GM13976 (cell line): ENCODE results near the gene GRWD1.

Source experiments
- DNase-seq: peaks from one replicate; pipeline ENCODE4 v3.0.0; 2012; ENCODE audit warnings: low spot score
- CTCF ChIP-seq: IDR thresholded peaks from 2 replicates; pipeline ENCODE4 v1.5.1; 2012; ENCODE audit warnings: borderline replicate concordance, mild to moderate bottlenecking; ENCODE audit not compliant: insufficient read depth; ENCODE audit errors: extremely low read depth, missing control alignments, control extremely low read depth
- in situ Hi-C: fragments of 300-500 bp; cut with MboI; formaldehyde crosslinking; loops from one replicate; pipeline ENCODE4 v1.12.0; 2022; ENCODE audit warnings: low sequenced_read_pairs, mixed read lengths, inconsistent platforms; ENCODE audit not compliant: unreplicated experiment

The GRWD1 gene

GRCh38 chr19:48446579-48446978, 796 bp downstream of the GRWD1 start:
- in situ Hi-C loops = no loop called here
- no peak for TF ChIP-seq CTCF
- no peak for DNase-seq

GRCh38 chr19:48448563-48448962, 2.8 kb downstream of the GRWD1 start:
- TF ChIP-seq CTCF = no peak
- in situ Hi-C loops = no loop called here
- no peak for DNase-seq

- in situ Hi-C loops = no loop called here
- no peak for TF ChIP-seq CTCF
- DNase-seq = no peak
Observed at GRCh38 chr19:48450441-48450840, 4.7 kb downstream of the GRWD1 start.

DNA sequence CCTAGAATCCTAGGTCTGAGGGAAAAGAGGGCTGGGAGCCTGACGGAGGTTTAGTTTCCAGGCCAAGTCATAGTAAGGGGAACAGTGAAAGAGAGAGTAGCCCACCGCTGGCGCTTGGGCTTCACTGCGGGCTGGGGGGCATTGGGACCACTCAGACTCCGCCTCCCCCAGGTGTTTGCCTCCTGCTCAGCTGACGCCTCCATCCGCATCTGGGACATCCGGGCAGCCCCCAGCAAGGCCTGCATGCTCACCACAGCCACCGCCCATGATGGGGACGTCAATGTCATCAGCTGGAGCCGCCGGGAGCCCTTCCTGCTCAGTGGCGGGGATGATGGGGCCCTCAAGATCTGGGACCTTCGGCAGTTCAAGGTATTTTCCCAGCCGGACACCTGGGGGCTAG, 5.1 kb downstream of the GRWD1 start:
- DNase-seq = no peak
- in situ Hi-C loops = no loop called here
- TF ChIP-seq CTCF = no peak

DNA sequence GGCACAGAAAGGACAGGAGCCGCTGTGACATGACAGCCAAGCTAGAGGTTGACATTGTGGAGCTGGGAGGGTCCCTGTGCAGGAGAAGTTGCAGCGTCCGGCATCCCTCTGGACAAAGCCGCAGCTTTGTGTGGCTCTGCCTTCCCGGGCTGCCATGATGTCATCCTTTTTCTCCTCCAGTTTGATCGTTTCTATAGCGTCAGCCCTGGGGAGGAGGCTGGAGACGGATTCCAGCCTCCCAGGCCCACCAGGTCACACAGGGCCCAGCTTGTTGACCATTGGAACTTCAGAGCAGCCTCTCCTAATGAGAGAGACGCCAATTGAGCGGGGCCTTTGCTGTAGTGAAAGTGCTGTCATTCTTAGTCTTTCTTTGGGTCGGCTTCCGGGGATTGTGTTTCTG, 5.8 kb downstream of the GRWD1 start:
- no peak for TF ChIP-seq CTCF
- in situ Hi-C loops = no loop called here
- DNase-seq = no peak

DNA sequence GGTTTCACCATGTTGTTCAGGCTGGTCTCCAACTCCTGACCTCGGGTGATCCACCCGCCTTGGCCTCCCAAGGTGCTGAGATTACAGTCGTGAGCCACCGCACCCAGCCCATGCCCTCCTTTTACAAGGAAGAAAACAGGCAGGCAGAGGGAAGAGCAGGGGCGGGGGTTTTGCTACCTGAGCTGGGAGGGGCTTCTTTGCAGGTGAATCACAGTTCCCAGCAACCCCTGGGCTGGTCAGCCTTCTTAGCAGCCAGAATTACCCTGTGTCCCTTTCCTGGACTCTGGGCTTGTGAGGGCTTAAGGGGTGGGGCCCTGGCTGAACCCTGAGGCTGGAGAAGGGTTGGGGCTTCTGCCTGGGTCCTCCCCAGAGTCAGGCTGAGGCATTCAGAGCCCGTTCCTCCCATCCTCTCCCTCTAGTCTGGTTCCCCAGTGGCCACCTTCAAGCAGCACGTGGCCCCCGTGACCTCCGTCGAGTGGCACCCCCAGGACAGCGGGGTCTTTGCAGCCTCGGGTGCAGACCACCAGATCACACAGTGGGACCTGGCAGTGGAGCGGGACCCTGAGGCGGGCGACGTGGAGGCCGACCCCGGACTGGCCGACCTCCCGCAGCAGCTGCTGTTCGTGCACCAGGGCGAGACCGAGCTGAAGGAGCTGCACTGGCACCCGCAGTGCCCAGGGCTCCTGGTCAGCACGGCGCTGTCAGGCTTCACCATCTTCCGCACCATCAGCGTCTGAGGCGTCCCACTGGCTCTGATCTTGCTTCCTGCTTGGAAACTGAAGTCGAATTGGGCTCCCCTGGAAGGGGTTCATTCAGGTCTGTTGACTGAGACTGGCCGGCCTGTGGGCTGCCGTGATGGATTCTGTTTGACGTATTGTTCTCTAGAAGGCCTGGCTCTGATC, 6.8 kb downstream of the GRWD1 start:
- TF ChIP-seq CTCF = no peak
- in situ Hi-C loops = no loop called here
- no peak for DNase-seq
